ENCODE results near the gene EME2. TPM values are rescaled to one million over a fixed set of nuclear protein-coding genes. Genes with fewer than 3 reads are reported as not detected.

EME2 gene
- total and polyA plus RNA-seq, 2 experiments from 2014 or later: 4.1 to 15.0 TPM

- H3K27me3 ChIP-seq (ENCODE audit: insufficient read depth): no peaks in the 10 kb centered on the region
- no peak overlapping the region for H3K4me2 ChIP-seq
- H2AFZ ChIP-seq: no peak overlapping the region
- H3K4me3 ChIP-seq: no peak overlapping the region
- ATAC-seq: no peak
- no peaks in the 10 kb centered on the region for H3K4me1 ChIP-seq (ENCODE audit: insufficient read depth)
- H3K79me2 ChIP-seq (replicated peaks; ENCODE audit: insufficient read depth): no peaks in the 10 kb centered on the region
- Mint-ChIP-seq H3K27me3 (ENCODE audit: insufficient read depth, low read depth, poor library complexity) (peaks cover 10% of the 10 kb centered on the region), H3K27ac (no peak overlapping the region), H3K4me3 (no peak overlapping the region), H3K36me3 (ENCODE audit: low read depth) (peaks cover 30% of the 10 kb centered on the region), H3K4me1 (no peaks in the 10 kb centered on the region), H3K9me3 (peaks cover 3% of the 10 kb centered on the region; the same call in 1 of the 3 replicates)
- no peaks in the 10 kb centered on the region for H3F3A ChIP-seq (replicated peaks; ENCODE audit: low read depth)
- no peaks in the 10 kb centered on the region; the same call in 1 of the 2 replicates for H3K36me3 ChIP-seq (ENCODE audit: insufficient read depth)
- H3K9me2 ChIP-seq (ENCODE audit: insufficient read depth): no peaks in the 10 kb centered on the region
- H4K20me1 ChIP-seq (replicated peaks; ENCODE audit: insufficient read depth): no peaks in the 10 kb centered on the region; the same call in 1 of the 2 replicates
- no peak for TF ChIP-seq ETS1 (IDR thresholded peaks at IDR 0.05)
- TF ChIP-seq EZH2phosphoT487 (IDR thresholded peaks at IDR 0.05; ENCODE audit: unreplicated experiment): no peak
- TF ChIP-seq NANOG (IDR thresholded peaks at IDR 0.05; ENCODE audit: borderline replicate concordance): no peak
- TF ChIP-seq ZNF114 (CRISPR knock-in tag; IDR thresholded peaks at IDR 0.05): no peak
- no peak for TF ChIP-seq POLR2AphosphoS5 (IDR thresholded peaks at IDR 0.05; ENCODE audit: low read depth)
- TF ChIP-seq EZH2 (IDR thresholded peaks at IDR 0.05; ENCODE audit: low read depth, unreplicated experiment): no peak
- TF ChIP-seq JUNB (IDR thresholded peaks at IDR 0.05; ENCODE audit: unreplicated experiment): no peak
- DNase-seq (ENCODE audit: low spot score): no peak
- no peak overlapping the region for H3K27ac ChIP-seq (ENCODE audit: low read depth)
Measured at GRCh38 chr16:1729445-1729844, 43.2 kb upstream of the EME2 start.

- H3K9me3 Mint-ChIP-seq: peaks cover 3% of the 10 kb centered on the region; the same call in 1 of the 3 replicates
- H3K4me2 ChIP-seq: no peak overlapping the region
- H3K36me3 ChIP-seq (ENCODE audit: insufficient read depth): no peaks in the 10 kb centered on the region
- ATAC-seq: no peak
- no peak for TF ChIP-seq CREB1 (CRISPR knock-in tag; IDR thresholded peaks at IDR 0.05; ENCODE audit: low read depth)
- TF ChIP-seq ZNF331 (CRISPR knock-in tag; IDR thresholded peaks at IDR 0.05; ENCODE audit: low read depth): no peak
- no peak for TF ChIP-seq POLR2AphosphoS5 (IDR thresholded peaks at IDR 0.05; ENCODE audit: low read depth)
- no peak for TF ChIP-seq EZH2phosphoT487 (IDR thresholded peaks at IDR 0.05; ENCODE audit: unreplicated experiment)
- H3K27me3 ChIP-seq (ENCODE audit: insufficient read depth): no peaks in the 10 kb centered on the region
- no peaks in the 10 kb centered on the region for H3K79me2 ChIP-seq (replicated peaks; ENCODE audit: insufficient read depth)
- peaks cover 12% of the 10 kb centered on the region for H3F3A ChIP-seq (replicated peaks; ENCODE audit: low read depth)
- peaks cover 30% of the 10 kb centered on the region for H3K36me3 Mint-ChIP-seq (ENCODE audit: low read depth)
- no peak overlapping the region for H2AFZ ChIP-seq
- no peak overlapping the region for H3K4me3 Mint-ChIP-seq
- H3K27me3 Mint-ChIP-seq (ENCODE audit: insufficient read depth, low read depth, poor library complexity): peaks cover 10% of the 10 kb centered on the region
- no peak for DNase-seq (ENCODE audit: low spot score)
- H3K4me1 Mint-ChIP-seq: no peaks in the 10 kb centered on the region
- no peaks in the 10 kb centered on the region for H3K4me1 ChIP-seq (ENCODE audit: insufficient read depth)
- H3K4me3 ChIP-seq: no peak overlapping the region
- no peak overlapping the region for H3K27ac ChIP-seq (ENCODE audit: low read depth)
- H3K27ac Mint-ChIP-seq: no peak overlapping the region
- H3K9me2 ChIP-seq (ENCODE audit: insufficient read depth): no peaks in the 10 kb centered on the region
- H4K20me1 ChIP-seq (replicated peaks; ENCODE audit: insufficient read depth): no peaks in the 10 kb centered on the region; the same call in 1 of the 2 replicates
Measured at GRCh38 chr16:1731073-1731472, 41.5 kb upstream of the EME2 start.

GRCh38 chr16:1731603-1732002, 41.0 kb upstream of the EME2 start:
- Histone ChIP-seq H3K4me2 (no peak overlapping the region), H3K27me3 (ENCODE audit: insufficient read depth) (no peaks in the 10 kb centered on the region), H3F3A (replicated peaks; ENCODE audit: low read depth) (peaks cover 18% of the 10 kb centered on the region), H3K9me2 (ENCODE audit: insufficient read depth) (no peaks in the 10 kb centered on the region), H3K4me3 (no peak overlapping the region), H3K27ac (ENCODE audit: low read depth) (no peak overlapping the region), H3K36me3 (ENCODE audit: insufficient read depth) (no peaks in the 10 kb centered on the region), H3K4me1 (ENCODE audit: insufficient read depth) (no peaks in the 10 kb centered on the region), H4K20me1 (replicated peaks; ENCODE audit: insufficient read depth) (no peaks in the 10 kb centered on the region), H2AFZ (no peak overlapping the region), H3K79me2 (replicated peaks; ENCODE audit: insufficient read depth) (no peaks in the 10 kb centered on the region)
- H3K4me3 Mint-ChIP-seq: no peak overlapping the region
- DNase-seq (ENCODE audit: low spot score) (no peak), ATAC-seq (no peak)
- H3K36me3 Mint-ChIP-seq (ENCODE audit: low read depth): peaks cover 30% of the 10 kb centered on the region
- no peaks in the 10 kb centered on the region for H3K4me1 Mint-ChIP-seq
- peaks cover 10% of the 10 kb centered on the region for H3K27me3 Mint-ChIP-seq (ENCODE audit: insufficient read depth, low read depth, poor library complexity)
- H3K27ac Mint-ChIP-seq: no peak overlapping the region
- peaks cover 3% of the 10 kb centered on the region; the same call in 1 of the 3 replicates for H3K9me3 Mint-ChIP-seq
- TF ChIP-seq REST (IDR thresholded peaks at IDR 0.05; ENCODE audit: unreplicated experiment): no peak
- TF ChIP-seq EZH2phosphoT487 (IDR thresholded peaks at IDR 0.05; ENCODE audit: unreplicated experiment): no peak
- no peak for TF ChIP-seq CTCF (conservative IDR thresholded peaks at IDR 0.05; ENCODE audit: low read depth in 2 of 2)
- no peak for TF ChIP-seq ZNF331 (CRISPR knock-in tag; IDR thresholded peaks at IDR 0.05; ENCODE audit: low read depth)
- no peak for TF ChIP-seq JUNB (IDR thresholded peaks at IDR 0.05; ENCODE audit: unreplicated experiment)

Measured in GM23338 (cell line).